HepG2 (cell line): ENCODE results near the gene P2RY2. TPM values are rescaled to one million over a fixed set of nuclear protein-coding genes. Genes with fewer than 3 reads are reported as not detected.

ENCODE experiments used
- AFF4 ChIP-seq: sonication (generic); formaldehyde crosslinking; IDR thresholded peaks from 2 replicates; pipeline ENCODE4 v1.4.0; 2020; ENCODE audit warnings: missing genetic modification reagents
- ARID2 ChIP-seq: sonication (generic); formaldehyde crosslinking; IDR thresholded peaks from 2 replicates; pipeline ENCODE4 v1.8.1; 2022; ENCODE audit warnings: mild to moderate bottlenecking, missing genetic modification reagents, borderline replicate concordance
- CBX1 ChIP-seq: IDR thresholded peaks from one replicate; pipeline ENCODE4 v1.6.1; 2016; ENCODE audit warnings: antibody characterized with exemption, low read depth
- CREM ChIP-seq, 2 experiments: sonication (generic) in 1 of 2; formaldehyde crosslinking in 1 of 2; IDR thresholded peaks; 2 replicates each; pipeline versions ENCODE4 v1.4.0 to v1.6.1; 2016 to 2020; ENCODE audit warnings: antibody characterized with exemption in 1 of 2, mild to moderate bottlenecking in 1 of 2, missing genetic modification reagents in 1 of 2
- HIVEP1 ChIP-seq: sonication (generic); formaldehyde crosslinking; IDR thresholded peaks from 2 replicates; pipeline ENCODE4 v1.4.0; 2020; ENCODE audit warnings: mild to moderate bottlenecking, missing genetic modification reagents
- HNRNPH1 ChIP-seq: fragments of 200-400 bp; formaldehyde crosslinking; optimal IDR thresholded peaks from 2 replicates; pipeline ENCODE3; 2017; ENCODE audit warnings: mild to moderate bottlenecking, low read depth, low read length
- JUNB ChIP-seq: sonication (generic); formaldehyde crosslinking; IDR thresholded peaks from 2 replicates; pipeline ENCODE4 v1.8.0; 2022; ENCODE audit warnings: missing genetic modification reagents, mild to moderate bottlenecking, borderline replicate concordance
- KLF9 ChIP-seq: IDR thresholded peaks from 2 replicates; pipeline ENCODE4 v1.6.1; 2016; ENCODE audit warnings: low read depth
- NR2F2 ChIP-seq: IDR thresholded peaks from 2 replicates; pipeline ENCODE4 v1.6.1; 2012; ENCODE audit warnings: low read depth, inconsistent platforms, borderline replicate concordance
- RBM22 ChIP-seq: fragments of 200-400 bp; formaldehyde crosslinking; optimal IDR thresholded peaks from 2 replicates; pipeline ENCODE3; 2017; ENCODE audit warnings: mild to moderate bottlenecking, low read length, moderate library complexity
- REST ChIP-seq, 2 experiments: IDR thresholded peaks; 2 replicates each; pipeline ENCODE4 v1.6.1; 2011 to 2012; ENCODE audit warnings: low read length in 2 of 2, borderline replicate concordance in 1 of 2, low read depth in 1 of 2, mild to moderate bottlenecking in 1 of 2, moderate library complexity in 1 of 2
- RORA ChIP-seq: sonication (generic); formaldehyde crosslinking; IDR thresholded peaks from 2 replicates; pipeline ENCODE4 v1.5.0; 2020; ENCODE audit warnings: mild to moderate bottlenecking, missing genetic modification reagents, moderate library complexity
- TCF7L2 ChIP-seq: IDR thresholded peaks from 2 replicates; pipeline ENCODE4 v1.6.1; 2011; ENCODE audit warnings: mild to moderate bottlenecking, low read depth, low read length, moderate library complexity
- ZBTB7B ChIP-seq: sonication (generic); formaldehyde crosslinking; IDR thresholded peaks from 2 replicates; pipeline ENCODE4 v1.4.0; 2020; ENCODE audit warnings: missing genetic modification reagents
- ZFP36L1 ChIP-seq: sonication (generic); formaldehyde crosslinking; IDR thresholded peaks from 2 replicates; pipeline ENCODE4 v1.8.0; 2022; ENCODE audit warnings: mild to moderate bottlenecking, missing genetic modification reagents, moderate library complexity
- ZKSCAN1 ChIP-seq: fragments of 150-350 bp; IDR thresholded peaks from 2 replicates; pipeline ENCODE4 v1.6.1; 2014; ENCODE audit warnings: low read length
- ZNF224 ChIP-seq: sonication (generic); formaldehyde crosslinking; IDR thresholded peaks from 2 replicates; pipeline ENCODE4 v1.5.0; 2020; ENCODE audit warnings: mild to moderate bottlenecking, missing genetic modification reagents
- ZNF34 ChIP-seq: sonication (generic); formaldehyde crosslinking; IDR thresholded peaks from 2 replicates; pipeline ENCODE4 v1.4.0; 2020; ENCODE audit warnings: mild to moderate bottlenecking, missing genetic modification reagents, borderline replicate concordance
- ZNF382 ChIP-seq: sonication (generic); formaldehyde crosslinking; IDR thresholded peaks from 2 replicates; pipeline ENCODE4 v1.5.0; 2020; ENCODE audit warnings: missing genetic modification reagents, mild to moderate bottlenecking, borderline replicate concordance
- ZNF607 ChIP-seq: sonication (generic); formaldehyde crosslinking; IDR thresholded peaks from 2 replicates; pipeline ENCODE4 v1.5.1; 2020; ENCODE audit warnings: missing genetic modification reagents, mild to moderate bottlenecking, borderline replicate concordance
- ZNF704 ChIP-seq: sonication (generic); formaldehyde crosslinking; IDR thresholded peaks from 2 replicates; pipeline ENCODE4 v1.8.1; 2023; ENCODE audit warnings: mild to moderate bottlenecking, inconsistent platforms, moderate library complexity, missing genetic modification reagents, borderline replicate concordance
- ZNF850 ChIP-seq: sonication (generic); formaldehyde crosslinking; conservative IDR thresholded peaks from 2 replicates; pipeline ENCODE4 v1.9.0; 2021; ENCODE audit warnings: mild to moderate bottlenecking, missing genetic modification reagents
- polyA plus RNA-seq, 8 experiments: library from polyadenylated mRNA; depleted of rRNA in 3 of 8; stranded (reverse) in 7 of 8; unstranded in 1 of 8; fragments of >200 nt; fragmentation: Illumina TruSeq in 4 of 8; extraction: Trizol in 4 of 8; gene quantifications; 2 replicates each; pipeline versions ENCODE4 v1.2.1 to v1.2.3, GENCODE V29; 2011 to 2016; ENCODE audit warnings: low read depth in 4 of 8, missing spikeins in 1 of 8, mixed read lengths in 1 of 8; ENCODE audit not compliant: insufficient read depth in 1 of 8
- total RNA-seq, 5 experiments: library from RNA; depleted of rRNA; stranded (reverse); fragments of >200 nt; fragmentation: Illumina TruSeq; extraction: Trizol; gene quantifications; 2 replicates each; pipeline ENCODE4 v1.2.3, GENCODE V29; 2016; ENCODE audit warnings: low read depth in 1 of 5

The P2RY2 gene
- total and polyA plus RNA-seq, 2 of the 13 experiments (the other 11 are each of a cell fraction or from before 2014, with no cell fraction given) = 0.95 to 3.1 TPM

- TF ChIP-seq ZNF34 (CRISPR knock-in tag) (no peak), ZBTB7B (CRISPR knock-in tag) (0 out of 2 replicates have a peak, but pooled peaks have one; percentile 45), AFF4 (CRISPR knock-in tag) (no peak), ZNF382 (CRISPR knock-in tag) (no peak), CBX1 (no peak), REST (IDR thresholded peaks at IDR 0.05; ENCODE audit: borderline replicate concordance in 1 of 2, low read depth in 1 of 2, low read length in 2 of 2) (no peak), JUNB (CRISPR knock-in tag) (no peak), NR2F2 (no peak), ARID2 (CRISPR knock-in tag) (no peak), KLF9 (no peak), ZNF607 (CRISPR knock-in tag) (no peak), HNRNPH1 (no peak), RBM22 (no peak), ZFP36L1 (CRISPR knock-in tag) (no peak), ZNF704 (CRISPR knock-in tag) (no peak), TCF7L2 (no peak), RORA (CRISPR knock-in tag) (no peak), ZNF850 (CRISPR knock-in tag) (no peak), ZKSCAN1 (no peak), HIVEP1 (CRISPR knock-in tag) (no peak), ZNF224 (CRISPR knock-in tag) (no peak), CREM (IDR thresholded peaks at IDR 0.05) (no peak), CREM (CRISPR knock-in tag; IDR thresholded peaks at IDR 0.05) (no peak)
Observed at GRCh38 chr11:73184953-73185671, 33.0 kb upstream of the P2RY2 start (continued).
